Umbilical cord (tissue), 2 donors: ENCODE results near the gene FIZ1. TPM values are rescaled to one million over a fixed set of nuclear protein-coding genes. Genes with fewer than 3 reads are reported as not detected.
A peak's percentile ranks its signal among the peaks of the same experiment; 100 is the strongest.
"Not testable (repeated sequence)": the region's sequence is repeated elsewhere in the genome, so short reads cannot be mapped to it uniquely, and the experiment has no call there.

Experiments used
- DNase-seq: peaks from one replicate; pipeline ENCODE4 v3.0.0-alpha.2; 2015; ENCODE audit warnings: low spot score
- total RNA-seq: library from RNA; depleted of rRNA; stranded (reverse); fragments of >200 nt; gene quantifications from one replicate; pipeline ENCODE4 v1.2.3, GENCODE V29; 2014; ENCODE audit warnings: low replicate concordance; ENCODE audit not compliant: insufficient read depth

Gene FIZ1
- total RNA-seq, 1 donor from 2014 or later = 2.4 TPM

GRCh38 chr19:55578031-55578760 is 21.1 kb downstream of the FIZ1 start:
- no peak for DNase-seq

GRCh38 chr19:55576746-55577145 is 22.6 kb downstream of the FIZ1 start:
- no peak for DNase-seq

- DNase-seq = not testable (repeated sequence)
Measured at GRCh38 chr19:55573929-55574328, 25.4 kb downstream of the FIZ1 start.

- DNase-seq = not testable (repeated sequence)
Measured at GRCh38 chr19:55569477-55569876, 29.8 kb downstream of the FIZ1 start.

GRCh38 chr19:55567708-55568328 is 31.5 kb downstream of the FIZ1 start:
- no peak for DNase-seq

GRCh38 chr19:55566823-55567222 is 32.5 kb downstream of the FIZ1 start:
- no peak for DNase-seq

GRCh38 chr19:55563261-55563690 is 36.0 kb downstream of the FIZ1 start:
- peak; percentile 78 for DNase-seq

GRCh38 chr19:55559684-55560083 is 39.6 kb downstream of the FIZ1 start:
- no peak for DNase-seq

GRCh38 chr19:55554741-55555152 is 44.6 kb downstream of the FIZ1 start:
- no peak for DNase-seq

GRCh38 chr19:55554302-55554701 is 45.0 kb downstream of the FIZ1 start:
- DNase-seq = no peak

GRCh38 chr19:55553217-55554182 is 45.8 kb downstream of the FIZ1 start:
- DNase-seq = no peak

GRCh38 chr19:55552620-55553019 is 46.7 kb downstream of the FIZ1 start:
- DNase-seq = peak; percentile 39

GRCh38 chr19:55552206-55552605 is 47.1 kb downstream of the FIZ1 start:
- DNase-seq = no peak

- DNase-seq = no peak
Measured at GRCh38 chr19:55550321-55550650, 49.0 kb downstream of the FIZ1 start.

- DNase-seq = peak; percentile 18
Measured at GRCh38 chr19:55549500-55550320, 49.6 kb downstream of the FIZ1 start.

GRCh38 chr19:55546822-55547614 is 52.3 kb downstream of the FIZ1 start:
- DNase-seq = peak; percentile 53

- no peak for DNase-seq
Measured at GRCh38 chr19:55546011-55546410, 53.3 kb downstream of the FIZ1 start.

- DNase-seq = no peak
Measured at GRCh38 chr19:55545443-55545842, 53.9 kb downstream of the FIZ1 start, which contains the start of gene SBK3. SBK3 (minus strand) TSS chr19:55545543; CDS start chr19:55545543, 0 bp downstream.

- no peak for DNase-seq
Measured at GRCh38 chr19:55544776-55545439, 54.4 kb downstream of the FIZ1 start.

- DNase-seq = no peak
Measured at GRCh38 chr19:55544014-55544413, 55.3 kb downstream of the FIZ1 start.
